HEK293 (cell line): ENCODE data around the gene APOO.
A peak's percentile ranks its signal among the peaks of the same experiment; 100 is the strongest.

ENCODE experiments used
- SCRT1 ChIP-seq: fragments of 450-650 bp; formaldehyde crosslinking; IDR thresholded peaks from 2 replicates; pipeline ENCODE4 v1.5.1; 2016; ENCODE audit warnings: missing biosample characterization, missing genetic modification characterization, borderline replicate concordance
- SP3 ChIP-seq: fragments of 450-650 bp; formaldehyde crosslinking; IDR thresholded peaks from 2 replicates; pipeline ENCODE4 v1.5.1; 2016; ENCODE audit warnings: missing biosample characterization, missing genetic modification characterization
- SP7 ChIP-seq: fragments of 450-650 bp; formaldehyde crosslinking; IDR thresholded peaks from 2 replicates; pipeline ENCODE4 v1.5.1; 2016; ENCODE audit warnings: missing biosample characterization, missing genetic modification characterization
- ZBTB17 ChIP-seq: fragments of 450-650 bp; formaldehyde crosslinking; IDR thresholded peaks from 2 replicates; pipeline ENCODE4 v1.5.1; 2016; ENCODE audit warnings: missing biosample characterization, missing genetic modification characterization
- ZBTB20 ChIP-seq: fragments of 450-650 bp; formaldehyde crosslinking; IDR thresholded peaks from 2 replicates; pipeline ENCODE4 v1.5.1; 2016; ENCODE audit warnings: missing biosample characterization, missing genetic modification characterization
- ZBTB48 ChIP-seq: fragments of 450-650 bp; formaldehyde crosslinking; IDR thresholded peaks from 2 replicates; pipeline ENCODE4 v1.5.1; 2016; ENCODE audit warnings: missing biosample characterization, missing genetic modification characterization
- ZNF140 ChIP-seq: fragments of 450-650 bp; formaldehyde crosslinking; IDR thresholded peaks from 2 replicates; pipeline ENCODE4 v1.5.1; 2016; ENCODE audit warnings: missing biosample characterization, missing genetic modification characterization
- ZNF292 ChIP-seq: fragments of 450-650 bp; formaldehyde crosslinking; IDR thresholded peaks from 2 replicates; pipeline ENCODE4 v1.5.1; 2016; ENCODE audit warnings: low read depth, missing biosample characterization, missing genetic modification characterization, borderline replicate concordance
- ZNF624 ChIP-seq: fragments of 450-650 bp; formaldehyde crosslinking; IDR thresholded peaks from 2 replicates; pipeline ENCODE4 v1.5.1; 2017; ENCODE audit warnings: missing biosample characterization, missing genetic modification characterization
- ZNF658 ChIP-seq: fragments of 450-650 bp; formaldehyde crosslinking; IDR thresholded peaks from 2 replicates; pipeline ENCODE4; 2016; ENCODE audit warnings: missing biosample characterization, missing genetic modification characterization
- ZNF660 ChIP-seq: fragments of 450-650 bp; IDR thresholded peaks from 2 replicates; pipeline ENCODE4 v1.5.1; 2018; ENCODE audit warnings: missing biosample characterization, mild to moderate bottlenecking, missing genetic modification characterization
- ZNF76 ChIP-seq: fragments of 450-650 bp; formaldehyde crosslinking; IDR thresholded peaks from 2 replicates; pipeline ENCODE4; 2016; ENCODE audit warnings: low read depth, missing biosample characterization, missing genetic modification characterization, borderline replicate concordance
- ZNF768 ChIP-seq: fragments of 450-650 bp; formaldehyde crosslinking; IDR thresholded peaks from 2 replicates; pipeline ENCODE4 v1.5.1; 2018; ENCODE audit warnings: missing biosample characterization, mild to moderate bottlenecking, missing genetic modification characterization
- ZNF791 ChIP-seq: fragments of 450-650 bp; formaldehyde crosslinking; IDR thresholded peaks from 2 replicates; pipeline ENCODE4 v1.5.1; 2016; ENCODE audit warnings: missing biosample characterization, missing genetic modification characterization
- TF ChIP-seq, protein P1 (sequence below): fragments of 450-650 bp; formaldehyde crosslinking; conservative IDR thresholded peaks from 2 replicates; pipeline ENCODE4 v1.5.1; 2016; ENCODE audit warnings: low read depth, missing biosample characterization, missing genetic modification characterization
- TF ChIP-seq, protein P2 (sequence below): fragments of 450-650 bp; formaldehyde crosslinking; IDR thresholded peaks from 2 replicates; pipeline ENCODE4 v1.5.1; 2016; ENCODE audit warnings: missing biosample characterization, missing genetic modification characterization
- TF ChIP-seq, protein P3 (sequence below): fragments of 450-650 bp; formaldehyde crosslinking; conservative IDR thresholded peaks from 2 replicates; pipeline ENCODE4 v1.5.1; 2016; ENCODE audit warnings: low read depth, missing biosample characterization, missing genetic modification characterization
- TF ChIP-seq, protein P4 (sequence below): fragments of 450-650 bp; formaldehyde crosslinking; IDR thresholded peaks from 2 replicates; pipeline ENCODE4 v1.5.1; 2016; ENCODE audit warnings: missing biosample characterization, missing genetic modification characterization
- TF ChIP-seq, protein P5 (sequence below): fragments of 450-650 bp; formaldehyde crosslinking; IDR thresholded peaks from 2 replicates; pipeline ENCODE4 v1.5.1; 2016; ENCODE audit warnings: missing biosample characterization, missing genetic modification characterization, borderline replicate concordance
- TF ChIP-seq, protein P6 (sequence below): fragments of 450-650 bp; formaldehyde crosslinking; optimal IDR thresholded peaks from 2 replicates; pipeline ENCODE3; 2016; ENCODE audit warnings: missing biosample characterization, mild to moderate bottlenecking, missing genetic modification characterization

The APOO gene

DNA sequence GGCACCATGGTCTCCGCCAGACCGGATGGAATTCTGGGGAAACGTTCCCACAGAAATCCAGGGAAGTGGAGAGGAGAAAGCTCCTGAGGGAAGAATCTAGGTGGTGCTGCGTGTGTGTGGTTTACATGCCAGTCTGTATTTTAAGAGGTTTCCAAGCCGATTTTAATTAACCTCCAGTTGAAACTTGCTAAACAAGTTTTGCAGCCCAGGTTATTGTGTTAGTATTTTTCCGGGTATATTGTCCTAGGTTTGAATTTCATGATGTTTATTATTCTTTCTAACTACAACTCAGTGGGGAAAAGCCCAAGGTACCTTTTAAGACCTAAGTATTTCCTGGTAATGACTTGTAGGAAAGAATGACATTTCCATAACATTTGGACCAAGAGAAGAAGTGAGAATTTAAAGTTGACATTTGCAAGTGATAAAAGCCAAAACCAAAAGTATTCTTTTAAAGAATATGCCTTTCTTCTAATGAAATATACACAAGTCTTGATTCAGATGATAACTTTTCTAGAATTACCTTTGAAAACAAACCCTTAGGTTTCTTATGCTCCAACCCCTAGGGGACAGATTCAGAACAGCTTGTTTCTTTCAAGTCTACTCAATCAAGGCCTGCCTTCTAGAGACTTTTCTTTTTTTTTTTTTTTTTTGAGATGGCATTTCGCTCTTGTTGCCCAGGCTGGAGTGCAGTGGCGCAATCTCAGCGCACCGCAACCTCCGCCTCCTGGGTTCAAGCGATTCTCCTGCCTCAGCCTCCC lies 110.2 kb downstream of the APOO start (continued):
- TF ChIP-seq, protein P1, sequence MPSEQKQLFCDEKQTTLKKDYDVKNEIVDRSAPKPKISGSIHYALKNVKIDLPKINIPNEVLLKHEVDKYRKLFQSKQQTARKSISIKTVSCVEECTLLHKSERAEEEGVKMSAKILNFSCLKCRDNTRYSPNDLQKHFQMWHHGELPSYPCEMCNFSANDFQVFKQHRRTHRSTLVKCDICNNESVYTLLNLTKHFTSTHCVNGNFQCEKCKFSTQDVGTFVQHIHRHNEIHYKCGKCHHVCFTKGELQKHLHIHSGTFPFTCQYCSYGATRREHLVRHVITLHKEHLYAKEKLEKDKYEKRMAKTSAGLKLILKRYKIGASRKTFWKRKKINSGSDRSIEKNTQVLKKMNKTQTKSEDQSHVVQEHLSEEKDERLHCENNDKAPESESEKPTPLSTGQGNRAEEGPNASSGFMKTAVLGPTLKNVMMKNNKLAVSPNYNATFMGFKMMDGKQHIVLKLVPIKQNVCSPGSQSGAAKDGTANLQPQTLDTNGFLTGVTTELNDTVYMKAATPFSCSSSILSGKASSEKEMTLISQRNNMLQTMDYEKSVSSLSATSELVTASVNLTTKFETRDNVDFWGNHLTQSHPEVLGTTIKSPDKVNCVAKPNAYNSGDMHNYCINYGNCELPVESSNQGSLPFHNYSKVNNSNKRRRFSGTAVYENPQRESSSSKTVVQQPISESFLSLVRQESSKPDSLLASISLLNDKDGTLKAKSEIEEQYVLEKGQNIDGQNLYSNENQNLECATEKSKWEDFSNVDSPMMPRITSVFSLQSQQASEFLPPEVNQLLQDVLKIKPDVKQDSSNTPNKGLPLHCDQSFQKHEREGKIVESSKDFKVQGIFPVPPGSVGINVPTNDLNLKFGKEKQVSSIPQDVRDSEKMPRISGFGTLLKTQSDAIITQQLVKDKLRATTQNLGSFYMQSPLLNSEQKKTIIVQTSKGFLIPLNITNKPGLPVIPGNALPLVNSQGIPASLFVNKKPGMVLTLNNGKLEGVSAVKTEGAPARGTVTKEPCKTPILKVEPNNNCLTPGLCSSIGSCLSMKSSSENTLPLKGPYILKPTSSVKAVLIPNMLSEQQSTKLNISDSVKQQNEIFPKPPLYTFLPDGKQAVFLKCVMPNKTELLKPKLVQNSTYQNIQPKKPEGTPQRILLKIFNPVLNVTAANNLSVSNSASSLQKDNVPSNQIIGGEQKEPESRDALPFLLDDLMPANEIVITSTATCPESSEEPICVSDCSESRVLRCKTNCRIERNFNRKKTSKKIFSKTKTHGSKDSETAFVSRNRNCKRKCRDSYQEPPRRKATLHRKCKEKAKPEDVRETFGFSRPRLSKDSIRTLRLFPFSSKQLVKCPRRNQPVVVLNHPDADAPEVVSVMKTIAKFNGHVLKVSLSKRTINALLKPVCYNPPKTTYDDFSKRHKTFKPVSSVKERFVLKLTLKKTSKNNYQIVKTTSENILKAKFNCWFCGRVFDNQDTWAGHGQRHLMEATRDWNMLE (tag by site-specific recombination) = no peak
- TF ChIP-seq, protein P2, sequence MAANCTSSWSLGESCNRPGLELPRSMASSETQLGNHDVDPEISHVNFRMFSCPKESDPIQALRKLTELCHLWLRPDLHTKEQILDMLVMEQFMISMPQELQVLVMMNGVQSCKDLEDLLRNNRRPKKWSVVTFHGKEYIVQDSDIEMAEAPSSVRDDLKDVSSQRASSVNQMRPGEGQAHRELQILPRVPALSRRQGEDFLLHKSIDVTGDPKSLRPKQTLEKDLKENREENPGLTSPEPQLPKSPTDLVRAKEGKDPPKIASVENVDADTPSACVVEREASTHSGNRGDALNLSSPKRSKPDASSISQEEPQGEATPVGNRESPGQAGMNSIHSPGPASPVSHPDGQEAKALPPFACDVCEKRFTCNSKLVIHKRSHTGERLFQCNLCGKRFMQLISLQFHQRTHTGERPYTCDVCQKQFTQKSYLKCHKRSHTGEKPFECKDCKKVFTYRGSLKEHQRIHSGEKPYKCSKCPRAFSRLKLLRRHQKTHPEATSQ (tag by site-specific recombination) = no peak
- TF ChIP-seq, protein P3, sequence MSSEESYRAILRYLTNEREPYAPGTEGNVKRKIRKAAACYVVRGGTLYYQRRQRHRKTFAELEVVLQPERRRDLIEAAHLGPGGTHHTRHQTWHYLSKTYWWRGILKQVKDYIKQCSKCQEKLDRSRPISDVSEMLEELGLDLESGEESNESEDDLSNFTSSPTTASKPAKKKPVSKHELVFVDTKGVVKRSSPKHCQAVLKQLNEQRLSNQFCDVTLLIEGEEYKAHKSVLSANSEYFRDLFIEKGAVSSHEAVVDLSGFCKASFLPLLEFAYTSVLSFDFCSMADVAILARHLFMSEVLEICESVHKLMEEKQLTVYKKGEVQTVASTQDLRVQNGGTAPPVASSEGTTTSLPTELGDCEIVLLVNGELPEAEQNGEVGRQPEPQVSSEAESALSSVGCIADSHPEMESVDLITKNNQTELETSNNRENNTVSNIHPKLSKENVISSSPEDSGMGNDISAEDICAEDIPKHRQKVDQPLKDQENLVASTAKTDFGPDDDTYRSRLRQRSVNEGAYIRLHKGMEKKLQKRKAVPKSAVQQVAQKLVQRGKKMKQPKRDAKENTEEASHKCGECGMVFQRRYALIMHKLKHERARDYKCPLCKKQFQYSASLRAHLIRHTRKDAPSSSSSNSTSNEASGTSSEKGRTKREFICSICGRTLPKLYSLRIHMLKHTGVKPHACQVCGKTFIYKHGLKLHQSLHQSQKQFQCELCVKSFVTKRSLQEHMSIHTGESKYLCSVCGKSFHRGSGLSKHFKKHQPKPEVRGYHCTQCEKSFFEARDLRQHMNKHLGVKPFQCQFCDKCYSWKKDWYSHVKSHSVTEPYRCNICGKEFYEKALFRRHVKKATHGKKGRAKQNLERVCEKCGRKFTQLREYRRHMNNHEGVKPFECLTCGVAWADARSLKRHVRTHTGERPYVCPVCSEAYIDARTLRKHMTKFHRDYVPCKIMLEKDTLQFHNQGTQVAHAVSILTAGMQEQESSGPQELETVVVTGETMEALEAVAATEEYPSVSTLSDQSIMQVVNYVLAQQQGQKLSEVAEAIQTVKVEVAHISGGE (tag by site-specific recombination) = no peak
- TF ChIP-seq ZBTB48 (tag by site-specific recombination) = no peak
- TF ChIP-seq ZBTB17 = no peak
- TF ChIP-seq ZNF76 (tag by site-specific recombination) = 0 out of 2 replicates have a peak, but pooled peaks have one; percentile 33
- TF ChIP-seq SP3 (tag by site-specific recombination) = no peak
- TF ChIP-seq, protein P4, sequence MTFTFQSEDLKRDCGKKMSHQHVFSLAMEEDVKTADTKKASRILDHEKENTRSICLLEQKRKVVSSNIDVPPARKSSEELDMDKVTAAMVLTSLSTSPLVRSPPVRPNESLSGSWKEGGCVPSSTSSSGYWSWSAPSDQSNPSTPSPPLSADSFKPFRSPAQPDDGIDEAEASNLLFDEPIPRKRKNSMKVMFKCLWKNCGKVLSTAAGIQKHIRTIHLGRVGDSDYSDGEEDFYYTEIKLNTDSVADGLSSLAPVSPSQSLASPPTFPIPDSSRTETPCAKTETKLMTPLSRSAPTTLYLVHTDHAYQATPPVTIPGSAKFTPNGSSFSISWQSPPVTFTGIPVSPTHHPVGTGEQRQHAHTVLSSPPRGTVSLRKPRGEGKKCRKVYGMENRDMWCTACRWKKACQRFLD (tag by site-specific recombination) = no peak
- TF ChIP-seq ZNF292 (tag by site-specific recombination) = no peak
- TF ChIP-seq ZNF658 (tag by site-specific recombination) = no peak
- TF ChIP-seq ZNF768 (tag by site-specific recombination) = no peak
- TF ChIP-seq ZNF140 = no peak
- 0 out of 2 replicates have a peak, but pooled peaks have one; percentile 44 for TF ChIP-seq SCRT1
- TF ChIP-seq ZBTB20 = no peak
- TF ChIP-seq, protein P5, sequence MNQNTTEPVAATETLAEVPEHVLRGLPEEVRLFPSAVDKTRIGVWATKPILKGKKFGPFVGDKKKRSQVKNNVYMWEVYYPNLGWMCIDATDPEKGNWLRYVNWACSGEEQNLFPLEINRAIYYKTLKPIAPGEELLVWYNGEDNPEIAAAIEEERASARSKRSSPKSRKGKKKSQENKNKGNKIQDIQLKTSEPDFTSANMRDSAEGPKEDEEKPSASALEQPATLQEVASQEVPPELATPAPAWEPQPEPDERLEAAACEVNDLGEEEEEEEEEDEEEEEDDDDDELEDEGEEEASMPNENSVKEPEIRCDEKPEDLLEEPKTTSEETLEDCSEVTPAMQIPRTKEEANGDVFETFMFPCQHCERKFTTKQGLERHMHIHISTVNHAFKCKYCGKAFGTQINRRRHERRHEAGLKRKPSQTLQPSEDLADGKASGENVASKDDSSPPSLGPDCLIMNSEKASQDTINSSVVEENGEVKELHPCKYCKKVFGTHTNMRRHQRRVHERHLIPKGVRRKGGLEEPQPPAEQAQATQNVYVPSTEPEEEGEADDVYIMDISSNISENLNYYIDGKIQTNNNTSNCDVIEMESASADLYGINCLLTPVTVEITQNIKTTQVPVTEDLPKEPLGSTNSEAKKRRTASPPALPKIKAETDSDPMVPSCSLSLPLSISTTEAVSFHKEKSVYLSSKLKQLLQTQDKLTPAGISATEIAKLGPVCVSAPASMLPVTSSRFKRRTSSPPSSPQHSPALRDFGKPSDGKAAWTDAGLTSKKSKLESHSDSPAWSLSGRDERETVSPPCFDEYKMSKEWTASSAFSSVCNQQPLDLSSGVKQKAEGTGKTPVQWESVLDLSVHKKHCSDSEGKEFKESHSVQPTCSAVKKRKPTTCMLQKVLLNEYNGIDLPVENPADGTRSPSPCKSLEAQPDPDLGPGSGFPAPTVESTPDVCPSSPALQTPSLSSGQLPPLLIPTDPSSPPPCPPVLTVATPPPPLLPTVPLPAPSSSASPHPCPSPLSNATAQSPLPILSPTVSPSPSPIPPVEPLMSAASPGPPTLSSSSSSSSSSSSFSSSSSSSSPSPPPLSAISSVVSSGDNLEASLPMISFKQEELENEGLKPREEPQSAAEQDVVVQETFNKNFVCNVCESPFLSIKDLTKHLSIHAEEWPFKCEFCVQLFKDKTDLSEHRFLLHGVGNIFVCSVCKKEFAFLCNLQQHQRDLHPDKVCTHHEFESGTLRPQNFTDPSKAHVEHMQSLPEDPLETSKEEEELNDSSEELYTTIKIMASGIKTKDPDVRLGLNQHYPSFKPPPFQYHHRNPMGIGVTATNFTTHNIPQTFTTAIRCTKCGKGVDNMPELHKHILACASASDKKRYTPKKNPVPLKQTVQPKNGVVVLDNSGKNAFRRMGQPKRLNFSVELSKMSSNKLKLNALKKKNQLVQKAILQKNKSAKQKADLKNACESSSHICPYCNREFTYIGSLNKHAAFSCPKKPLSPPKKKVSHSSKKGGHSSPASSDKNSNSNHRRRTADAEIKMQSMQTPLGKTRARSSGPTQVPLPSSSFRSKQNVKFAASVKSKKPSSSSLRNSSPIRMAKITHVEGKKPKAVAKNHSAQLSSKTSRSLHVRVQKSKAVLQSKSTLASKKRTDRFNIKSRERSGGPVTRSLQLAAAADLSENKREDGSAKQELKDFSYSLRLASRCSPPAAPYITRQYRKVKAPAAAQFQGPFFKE (tag by site-specific recombination) = no peak
- TF ChIP-seq SP7 (tag by site-specific recombination) = peak; percentile 81
- TF ChIP-seq ZNF624 = no peak
- TF ChIP-seq ZNF791 = no peak
- TF ChIP-seq, protein P6, sequence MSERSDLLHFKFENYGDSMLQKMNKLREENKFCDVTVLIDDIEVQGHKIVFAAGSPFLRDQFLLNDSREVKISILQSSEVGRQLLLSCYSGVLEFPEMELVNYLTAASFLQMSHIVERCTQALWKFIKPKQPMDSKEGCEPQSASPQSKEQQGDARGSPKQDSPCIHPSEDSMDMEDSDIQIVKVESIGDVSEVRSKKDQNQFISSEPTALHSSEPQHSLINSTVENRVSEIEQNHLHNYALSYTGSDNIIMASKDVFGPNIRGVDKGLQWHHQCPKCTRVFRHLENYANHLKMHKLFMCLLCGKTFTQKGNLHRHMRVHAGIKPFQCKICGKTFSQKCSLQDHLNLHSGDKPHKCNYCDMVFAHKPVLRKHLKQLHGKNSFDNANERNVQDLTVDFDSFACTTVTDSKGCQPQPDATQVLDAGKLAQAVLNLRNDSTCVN (tag by site-specific recombination) = no peak
- no peak for TF ChIP-seq ZNF660 (tag by site-specific recombination)
